H7 (cell line): Measurements from ENCODE around the gene EWSR1. TPM values are rescaled to one million over a fixed set of nuclear protein-coding genes. Genes with fewer than 3 reads are reported as not detected.
"Not testable (repeated sequence)": the region's sequence is repeated elsewhere in the genome, so short reads cannot be mapped to it uniquely, and the experiment has no call there.

Experiments
- DNase-seq: peaks from one replicate; pipeline ENCODE4 v3.0.0; 2012
- H3K27me3 ChIP-seq: 2 replicates; pipeline ENCODE4 v1.6.0; 2011; ENCODE audit warnings: mild to moderate bottlenecking, low read length; ENCODE audit not compliant: control insufficient read depth, insufficient read depth
- H3K36me3 ChIP-seq: replicated peaks from 2 replicates; pipeline ENCODE4 v1.5.1; 2011; ENCODE audit warnings: low read length; ENCODE audit not compliant: control insufficient read depth, insufficient read depth
- H3K4me3 ChIP-seq: 2 replicates; pipeline ENCODE4 v1.5.1; 2011; ENCODE audit warnings: low read depth, mild to moderate bottlenecking, control low read depth, low read length, moderate library complexity; ENCODE audit not compliant: insufficient read depth
- total RNA-seq: library from RNA; depleted of rRNA; stranded (reverse); fragments of >200 nt; shearing (Covaris generic); gene quantifications from 2 replicates; pipeline ENCODE4 v1.2.3, GENCODE V29; 2014

Gene EWSR1
- total RNA-seq, 1 experiment from 2014 or later, result 229 TPM

DNA sequence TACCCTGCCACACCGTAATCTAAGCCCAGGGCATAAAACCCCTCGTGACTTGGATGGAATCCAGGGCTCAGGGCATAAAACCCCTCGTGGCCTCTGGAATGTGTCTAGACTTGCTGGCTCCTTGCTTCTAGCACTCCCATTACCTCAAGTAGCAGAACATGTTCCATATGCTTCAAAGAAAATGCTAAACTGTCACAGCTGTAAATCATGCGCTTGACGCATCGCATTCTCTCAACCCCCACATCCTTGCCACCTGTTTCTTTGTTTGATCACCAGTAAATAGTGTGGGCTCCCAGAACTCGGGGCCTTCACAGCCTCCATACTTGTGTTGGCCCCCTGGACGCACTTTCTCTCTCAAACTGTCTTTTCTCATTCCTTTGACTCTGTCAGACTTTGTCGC lies 27.6 kb upstream of the EWSR1 start:
- not testable (repeated sequence) for H3K36me3 ChIP-seq, H3K27me3 ChIP-seq, H3K4me3 ChIP-seq, DNase-seq

DNA sequence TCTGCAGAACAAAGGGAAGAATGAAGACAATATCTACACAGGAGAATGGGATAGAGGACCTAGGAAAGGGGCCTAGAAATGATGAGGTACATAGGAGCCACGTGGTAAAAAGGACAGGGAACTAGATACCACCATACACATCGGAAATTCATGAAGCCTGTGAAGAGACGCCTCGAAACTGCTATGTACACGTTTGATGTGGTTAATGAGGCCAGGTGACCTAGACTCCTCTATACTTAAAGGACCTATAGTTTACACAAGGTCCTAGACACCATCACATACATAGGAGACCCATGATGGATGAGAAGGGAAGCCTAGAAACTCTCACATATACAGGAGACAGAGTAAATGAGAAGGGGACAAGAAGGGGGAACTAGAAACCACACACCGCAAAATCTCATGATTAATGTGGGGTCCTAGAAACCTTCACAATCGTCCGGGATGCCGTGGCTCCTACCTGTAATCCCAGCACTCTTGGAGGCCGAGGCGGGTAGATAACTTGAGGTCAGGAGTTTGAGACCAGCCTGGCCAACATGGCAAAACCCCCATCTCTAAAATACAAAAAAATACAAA lies 24.1 kb upstream of the EWSR1 start:
- DNase-seq, result no peak
- H3K27me3 ChIP-seq, result no peaks in the 10 kb centered on the region
- H3K36me3 ChIP-seq, result no peaks in the 10 kb centered on the region
- no peak overlapping the region for H3K4me3 ChIP-seq

GRCh38 chr22:29244785-29245625 lies 23.1 kb upstream of the EWSR1 start:
- Histone ChIP-seq H3K27me3 (no peaks in the 10 kb centered on the region), H3K4me3 (no peak overlapping the region), H3K36me3 (no peaks in the 10 kb centered on the region)
- no peak for DNase-seq

DNA sequence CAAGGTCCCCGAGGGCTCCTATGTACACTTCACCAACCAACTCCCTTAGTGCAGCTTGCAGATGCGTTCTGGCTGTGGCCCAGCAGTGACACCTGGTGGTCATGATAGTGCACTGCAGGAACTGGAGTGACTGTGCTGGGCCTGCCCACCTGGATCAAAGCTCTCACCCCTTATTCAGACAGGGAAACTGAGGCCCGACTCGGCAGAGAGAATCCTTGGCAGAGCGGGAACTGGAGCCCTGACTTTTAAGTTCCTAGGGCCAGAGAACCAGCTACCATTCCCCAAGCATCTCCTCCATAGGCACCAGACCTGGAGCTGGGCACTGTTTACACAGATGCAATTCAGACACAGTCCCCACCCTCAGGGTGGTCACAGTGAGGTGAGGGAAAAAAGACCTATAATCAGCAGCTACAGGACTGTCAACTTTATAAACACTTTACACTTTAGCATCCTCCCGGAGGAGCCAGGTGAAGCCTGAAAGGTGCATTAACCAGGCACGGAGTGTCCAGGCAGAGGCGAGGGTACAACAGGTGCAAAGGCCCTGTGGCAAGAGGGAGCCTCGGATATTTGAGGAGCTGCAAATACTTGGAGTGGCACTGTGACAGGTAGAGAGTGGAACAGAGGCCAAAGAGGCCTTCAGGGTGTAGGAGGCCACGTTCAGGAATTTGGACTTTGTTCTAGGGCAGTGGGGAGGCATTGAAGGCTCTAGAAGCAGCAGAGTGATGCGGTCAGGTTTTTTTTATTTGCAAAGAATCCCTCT lies 22.3 kb upstream of the EWSR1 start:
- Histone ChIP-seq H3K36me3 (no peaks in the 10 kb centered on the region), H3K27me3 (no peaks in the 10 kb centered on the region), H3K4me3 (no peak overlapping the region)
- DNase-seq, result peak; percentile 88

GRCh38 chr22:29247891-29248290 lies 20.2 kb upstream of the EWSR1 start:
- not testable (repeated sequence) for H3K4me3 ChIP-seq, H3K27me3 ChIP-seq, H3K36me3 ChIP-seq, DNase-seq

DNA sequence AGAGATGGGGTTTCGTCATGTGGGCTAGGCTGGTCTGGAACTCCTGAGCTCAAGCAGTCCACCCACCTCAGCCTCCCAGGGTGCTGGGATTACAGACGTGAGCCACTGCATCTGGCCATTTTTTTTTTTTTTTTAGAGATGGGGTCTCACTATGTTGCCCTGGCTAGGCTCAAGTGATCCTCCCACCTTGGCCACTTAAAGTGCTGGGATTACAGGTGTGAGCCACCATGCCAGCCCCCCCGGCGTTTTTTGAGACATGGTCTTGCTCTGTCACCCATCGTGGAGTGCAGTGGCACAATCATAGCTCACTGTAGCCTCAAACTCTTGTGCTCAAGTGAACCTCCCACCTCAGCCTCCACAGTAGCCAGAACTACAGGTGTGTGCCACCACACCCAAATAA lies 16.8 kb upstream of the EWSR1 start:
- no peaks in the 10 kb centered on the region for H3K36me3 ChIP-seq
- no peak for DNase-seq
- H3K4me3 ChIP-seq, result no peak overlapping the region
- H3K27me3 ChIP-seq, result no peaks in the 10 kb centered on the region

DNA sequence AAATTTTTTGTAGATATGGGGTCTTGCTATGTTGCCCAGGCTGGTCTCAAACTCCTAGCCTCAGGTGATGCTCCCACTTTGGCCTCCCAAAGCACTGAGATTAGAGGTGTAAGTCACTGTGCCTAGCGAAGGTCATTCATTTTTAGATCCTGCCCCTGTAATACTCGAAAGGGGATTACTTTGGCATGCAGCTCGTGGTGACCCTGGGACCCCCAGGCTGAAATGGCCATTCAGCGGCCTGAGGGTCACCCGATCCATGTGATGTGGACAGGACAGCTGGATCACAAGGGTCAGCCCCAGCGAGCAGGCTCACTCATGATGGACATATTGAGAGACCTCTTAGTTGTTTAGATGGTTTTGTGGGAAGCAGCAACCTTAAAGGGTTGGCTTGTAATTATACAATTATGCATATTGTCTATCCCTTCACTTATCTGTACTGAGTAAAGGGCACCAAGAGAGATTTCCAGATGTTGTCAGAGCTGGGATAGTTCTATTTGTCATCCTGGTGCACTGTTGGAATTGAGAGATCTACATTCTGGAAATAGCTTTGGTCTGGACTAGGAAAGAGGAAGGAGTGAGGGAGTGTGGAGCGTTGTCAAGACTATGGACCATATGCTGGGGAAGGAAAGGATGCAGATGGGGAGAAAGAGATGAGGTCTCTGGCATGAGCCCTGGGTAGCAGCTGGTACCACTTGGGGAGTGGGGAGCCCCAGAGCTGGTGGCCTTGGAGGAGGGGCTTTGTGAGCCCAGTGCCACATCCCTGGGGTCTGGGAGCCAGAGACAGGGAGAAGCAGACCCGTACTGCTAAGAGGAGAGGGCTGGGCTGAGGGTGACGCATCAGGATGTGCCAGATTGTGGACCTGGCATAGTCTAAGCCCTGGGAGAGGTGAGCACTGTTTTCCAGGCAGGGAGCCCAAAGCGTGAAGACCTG lies 15.8 kb upstream of the EWSR1 start:
- no peak for DNase-seq

DNA sequence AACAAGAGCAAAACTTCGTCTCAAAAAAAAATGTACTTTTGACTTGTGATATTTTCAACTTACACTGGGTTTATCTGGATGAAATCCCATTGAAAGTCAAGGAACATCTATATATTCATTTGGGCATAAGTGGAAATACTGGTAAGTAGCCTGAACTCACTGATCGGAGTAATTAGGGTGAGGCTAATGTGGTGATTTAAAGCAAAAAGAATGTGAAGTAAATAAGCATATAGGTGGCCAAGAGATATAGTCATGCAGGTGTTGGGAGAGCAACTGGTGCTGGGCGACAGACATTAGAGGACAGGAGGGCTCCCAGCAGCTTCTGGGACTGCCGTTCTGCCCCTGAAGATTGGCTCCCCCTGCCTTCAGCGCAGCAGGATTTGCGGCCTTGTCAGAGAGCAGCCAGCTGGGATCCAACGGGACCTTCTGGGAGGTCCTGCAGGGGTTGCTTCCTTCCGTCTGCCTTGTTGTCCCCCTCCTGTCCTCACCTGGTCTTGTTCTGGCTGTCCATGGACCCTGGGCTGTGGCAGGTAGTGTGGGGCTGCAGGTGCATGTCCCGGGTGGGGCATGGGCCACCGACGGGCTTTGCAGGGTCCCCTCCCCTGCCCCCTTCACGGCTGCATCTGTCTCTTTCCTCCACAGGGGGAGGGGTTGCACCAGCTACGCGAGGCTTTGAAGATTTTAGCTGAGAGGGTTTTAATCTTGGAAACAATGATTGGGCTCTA lies 14.3 kb upstream of the EWSR1 start:
- no peaks in the 10 kb centered on the region for H3K36me3 ChIP-seq
- peak; percentile 73 for DNase-seq
- H3K4me3 ChIP-seq, result no peak overlapping the region
- H3K27me3 ChIP-seq, result no peaks in the 10 kb centered on the region

More for the DNA sequence above, 15.8 kb upstream of the EWSR1 start:
- no peak overlapping the region for H3K4me3 ChIP-seq
- no peaks in the 10 kb centered on the region for H3K27me3 ChIP-seq
- no peaks in the 10 kb centered on the region for H3K36me3 ChIP-seq

GRCh38 chr22:29254286-29254660 lies 13.8 kb upstream of the EWSR1 start:
- no peak for DNase-seq
- Histone ChIP-seq H3K27me3 (no peaks in the 10 kb centered on the region), H3K4me3 (no peak overlapping the region), H3K36me3 (no peaks in the 10 kb centered on the region)

DNA sequence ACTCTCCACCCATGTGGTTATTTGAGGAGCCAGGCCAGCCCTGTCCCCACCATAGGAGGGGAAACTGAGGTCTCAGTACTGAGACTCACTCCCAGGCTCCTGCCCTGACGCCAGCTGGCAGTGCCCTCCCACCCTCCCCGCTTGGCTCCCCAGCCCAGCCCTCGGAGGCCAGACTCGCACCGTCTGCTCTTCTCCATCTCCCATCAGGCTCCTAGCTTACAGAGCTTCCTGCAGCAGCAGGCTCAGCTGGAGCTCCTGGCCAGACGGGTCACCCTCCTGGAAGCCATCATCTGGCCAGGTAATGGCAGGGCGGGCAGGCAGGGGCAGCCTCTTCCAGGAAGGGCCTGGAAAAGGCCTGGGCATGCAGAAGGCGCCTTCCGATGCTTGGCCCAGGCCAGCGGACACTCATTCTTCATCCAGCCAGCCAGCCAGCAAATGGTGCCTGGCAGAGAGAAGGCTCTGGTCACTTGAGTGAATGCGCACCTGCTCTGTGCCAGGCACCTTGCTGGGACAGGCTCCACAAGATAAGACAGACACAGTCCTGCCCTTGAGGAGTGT lies 12.9 kb upstream of the EWSR1 start:
- peak; percentile 44 for DNase-seq
- no peak overlapping the region for H3K4me3 ChIP-seq
- H3K36me3 ChIP-seq, result peaks cover 2% of the 10 kb centered on the region; the same call in 1 of the 2 replicates
- H3K27me3 ChIP-seq, result no peaks in the 10 kb centered on the region

DNA sequence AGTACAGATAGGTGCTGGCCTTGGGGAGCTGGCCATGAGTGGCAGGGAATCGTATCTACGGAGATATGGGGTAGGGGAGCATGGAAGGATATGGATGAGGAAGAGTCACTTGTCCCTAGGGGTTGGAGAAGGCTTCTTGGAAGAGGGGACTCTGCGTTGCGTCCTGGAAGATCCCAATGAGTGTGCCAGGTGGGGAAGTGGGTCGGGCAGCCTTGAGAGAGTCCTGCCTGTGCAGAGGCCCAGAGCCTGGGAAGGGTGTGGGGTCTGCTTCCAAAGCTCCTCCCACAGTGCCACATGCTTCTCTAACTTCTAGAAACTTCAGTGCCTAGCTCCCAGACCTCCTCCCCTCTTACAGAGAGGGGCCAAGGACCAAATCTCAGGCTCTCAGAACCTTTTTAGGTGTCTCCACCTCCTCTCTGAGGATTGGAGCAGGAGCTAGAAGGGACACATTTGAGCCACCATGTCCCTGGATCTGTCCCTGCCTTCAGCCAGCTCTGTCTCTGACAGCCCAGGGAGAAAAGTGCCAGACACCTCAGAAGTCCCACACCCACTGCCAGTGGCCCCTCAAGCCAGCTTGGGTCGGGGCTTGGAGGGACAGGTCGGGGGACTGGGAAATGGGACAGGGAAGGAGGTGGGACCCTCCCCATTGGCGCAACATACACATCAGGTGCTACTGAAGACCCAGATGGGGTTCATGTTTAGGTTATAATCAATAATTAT lies 11.3 kb upstream of the EWSR1 start:
- peak; percentile 30 for DNase-seq
- Histone ChIP-seq H3K36me3 (peaks cover 2% of the 10 kb centered on the region; the same call in 1 of the 2 replicates), H3K27me3 (no peaks in the 10 kb centered on the region), H3K4me3 (no peak overlapping the region)

GRCh38 chr22:29257751-29258181 lies 10.3 kb upstream of the EWSR1 start:
- H3K27me3 ChIP-seq, result no peaks in the 10 kb centered on the region
- H3K36me3 ChIP-seq, result peaks cover 2% of the 10 kb centered on the region; the same call in 1 of the 2 replicates
- DNase-seq, result peak; percentile 33
- H3K4me3 ChIP-seq, result no peak overlapping the region
